SK-N-MC (cell line): Measurements from ENCODE around the gene RARS2.

ENCODE experiments used
- DNase-seq: peaks from one replicate; pipeline ENCODE4 v3.0.0-alpha.2; 2011; ENCODE audit warnings: low read depth, low spot score
- H3K27ac ChIP-seq: fragments of 200-600 bp; sonication (generic); 2 replicates; pipeline ENCODE4 v1.5.1; 2016; ENCODE audit warnings: mixed run types
- H3K36me3 ChIP-seq: fragments of 200-600 bp; sonication (generic); 2 replicates; pipeline ENCODE4 v1.6.1; 2017; ENCODE audit warnings: antibody characterized with exemption, low read length, mixed read lengths; ENCODE audit not compliant: insufficient read depth
- H3K4me3 ChIP-seq: fragments of 200-600 bp; sonication (generic); 2 replicates; pipeline ENCODE4 v1.5.1; 2016
- H3K9ac ChIP-seq: fragments of 200-600 bp; sonication (generic); 2 replicates; pipeline ENCODE4 v1.8.0; 2017; ENCODE audit warnings: mixed run types, mixed read lengths; ENCODE audit not compliant: insufficient read length
- H3K9me3 ChIP-seq: fragments of 200-600 bp; sonication (generic); 2 replicates; pipeline ENCODE4 v1.6.1; 2017; ENCODE audit warnings: low read depth, mild to moderate bottlenecking, antibody characterized with exemption, low read length, moderate library complexity, mixed read lengths
- EZH2 ChIP-seq: fragments of 200-600 bp; sonication (generic); IDR thresholded peaks from one replicate; pipeline ENCODE4 v1.6.1; 2017; ENCODE audit warnings: antibody characterized with exemption
- FOXP2 ChIP-seq: optimal IDR thresholded peaks from 2 replicates; pipeline ENCODE3; 2011; ENCODE audit warnings: mild to moderate bottlenecking, moderate library complexity; ENCODE audit not compliant: insufficient read depth; ENCODE audit errors: extremely low read length, control extremely low read depth
- POLR2AphosphoS5 ChIP-seq: IDR thresholded peaks from 2 replicates; pipeline ENCODE4 v1.6.1; 2012; ENCODE audit warnings: mild to moderate bottlenecking, low read depth, low read length, borderline replicate concordance

RARS2 gene

DNA sequence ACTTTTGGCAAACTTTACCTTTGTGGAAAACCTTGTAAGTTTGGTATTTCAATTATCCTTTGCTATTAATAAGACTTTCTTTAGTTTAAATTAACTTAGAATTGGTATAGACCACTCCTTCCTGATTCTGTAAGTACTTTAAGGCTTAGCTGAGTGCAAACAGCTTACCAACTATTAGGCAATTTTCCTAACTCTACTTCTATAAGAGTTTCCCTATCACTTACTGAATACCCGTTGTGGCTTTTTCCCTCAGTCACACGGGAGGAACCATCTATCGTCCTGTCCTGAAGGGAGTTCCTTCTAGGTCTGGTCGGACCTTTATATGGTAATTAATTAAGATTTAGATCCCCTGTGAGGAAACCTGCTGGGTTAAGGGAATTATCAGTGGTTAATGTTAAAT, 107.4 kb downstream of the RARS2 start:
- DNase-seq, result peak; percentile 6
- peaks cover 29% of the 10 kb centered on the region for H3K36me3 ChIP-seq
- no peak overlapping the region for H3K9ac ChIP-seq
- no peaks in the 10 kb centered on the region for H3K9me3 ChIP-seq
- peak overlapping the region; percentile 63 for H3K27ac ChIP-seq
- no peak for TF ChIP-seq POLR2AphosphoS5
- H3K4me3 ChIP-seq, result peak overlapping the region; percentile 26

DNA sequence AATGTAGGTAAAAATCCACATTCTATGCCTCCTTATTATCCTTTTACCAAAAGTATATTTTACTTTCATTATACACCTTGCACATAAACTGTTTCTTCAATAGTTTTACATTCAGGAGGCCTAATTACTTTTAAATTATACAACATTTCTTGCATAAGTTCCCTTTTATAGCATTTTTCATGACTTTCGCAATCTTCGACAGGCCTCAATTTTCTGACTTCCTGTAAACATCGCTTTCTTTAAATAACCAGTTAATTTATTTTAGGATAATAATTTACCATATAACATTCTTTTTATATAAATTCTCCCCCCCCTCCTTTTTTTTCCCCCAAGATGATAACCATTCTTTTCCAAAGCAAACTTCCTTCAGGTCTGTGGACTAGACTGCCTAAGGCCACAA, 107.9 kb downstream of the RARS2 start:
- no peak for TF ChIP-seq FOXP2
- no peak for TF ChIP-seq EZH2
- TF ChIP-seq POLR2AphosphoS5, result no peak

DNA sequence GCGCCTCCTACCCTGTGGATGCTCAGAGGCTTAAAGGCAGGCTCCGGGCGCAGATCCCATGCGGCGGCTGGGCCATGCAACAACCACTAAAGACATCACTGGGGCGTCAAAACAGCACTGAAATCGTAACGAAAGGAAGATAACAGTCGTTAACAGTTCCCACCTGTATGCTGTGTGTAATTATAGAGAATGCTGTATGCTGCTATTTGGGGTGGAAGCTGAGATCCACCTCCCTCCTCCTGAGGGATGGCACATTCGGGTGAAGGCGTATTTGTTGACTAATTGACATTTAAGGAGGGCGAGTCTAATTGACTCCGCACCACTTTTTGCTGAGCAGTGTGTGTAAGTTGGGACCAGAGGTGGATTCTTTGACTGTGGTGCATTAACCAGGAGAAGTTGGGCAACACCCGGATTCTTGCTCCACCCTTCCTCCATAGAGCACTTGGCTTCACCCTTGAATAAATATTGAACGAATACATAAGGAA, 116.3 kb downstream of the RARS2 start:
- no peak for TF ChIP-seq FOXP2
- TF ChIP-seq EZH2, result no peak
- TF ChIP-seq POLR2AphosphoS5, result no peak
- Histone ChIP-seq H3K9me3 (no peaks in the 10 kb centered on the region), H3K4me3 (peak overlapping the region; percentile 97), H3K36me3 (peaks cover 11% of the 10 kb centered on the region), H3K27ac (no peak overlapping the region), H3K9ac (peak overlapping the region; percentile 95)
- no peak for DNase-seq

More for the DNA sequence above, 107.9 kb downstream of the RARS2 start:
- no peaks in the 10 kb centered on the region for H3K9me3 ChIP-seq
- no peak overlapping the region for H3K9ac ChIP-seq
- peak overlapping the region; percentile 63; the same call in 1 of the 2 replicates for H3K27ac ChIP-seq
- H3K36me3 ChIP-seq, result peaks cover 29% of the 10 kb centered on the region
- H3K4me3 ChIP-seq, result peak overlapping the region; percentile 26; the same call in 1 of the 2 replicates
- peak; percentile 69 for DNase-seq

DNA sequence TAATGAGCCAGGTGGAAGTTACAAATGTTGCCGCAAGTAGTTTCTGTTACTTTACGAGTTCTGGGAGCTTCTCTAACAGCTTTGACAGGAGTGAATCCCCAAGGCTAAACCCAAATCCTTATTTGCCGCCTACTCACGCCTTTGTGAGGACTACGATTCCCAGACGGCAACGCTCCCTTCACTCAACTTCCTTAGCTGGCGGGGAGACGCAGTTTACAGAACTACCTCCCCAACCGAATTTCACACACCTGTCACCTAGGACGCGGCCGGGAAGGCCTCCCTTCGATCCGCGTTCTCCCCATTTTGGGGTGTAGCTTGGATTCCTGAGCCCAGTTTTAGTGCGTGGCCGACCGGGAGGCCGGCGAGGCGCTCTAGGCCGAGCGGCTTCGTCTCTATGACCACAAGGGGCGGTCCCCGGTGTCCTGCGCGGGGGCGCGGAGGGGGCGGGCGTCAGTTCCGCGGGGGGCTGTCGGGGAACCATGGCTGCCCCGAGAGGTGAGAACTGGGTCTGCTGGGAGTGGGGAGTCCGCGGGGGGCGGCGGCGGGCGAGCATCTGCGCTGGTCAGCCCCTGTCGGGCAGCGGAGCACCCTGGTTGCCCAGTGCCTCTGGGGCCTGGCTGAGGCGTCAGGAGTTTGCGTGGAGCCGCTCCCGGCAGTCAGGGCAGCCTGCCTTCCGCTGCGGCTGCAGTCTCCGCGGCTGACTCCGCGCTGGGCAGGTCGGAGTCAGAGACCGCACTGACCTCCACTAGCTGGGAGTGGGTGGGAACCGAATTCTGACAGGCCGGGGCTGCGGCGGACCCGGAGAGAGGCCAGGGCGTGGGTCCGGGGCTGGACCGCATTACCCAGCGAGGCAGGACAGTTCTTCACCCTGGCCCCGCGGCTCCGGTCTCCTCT, 117.0 kb downstream of the RARS2 start, which contains the start of gene SLC35A1:
Gene SLC35A1, plus strand, starts transcription at position 450 of the 894 bp plus-strand sequence. Its CDS starts 30 bp downstream, at position 480.
- H3K36me3 ChIP-seq, result 0 out of 2 replicates have a peak, but pooled peaks cover 4% of the 10 kb centered on the region
- peak within 1 kb of the TSS; percentile 85 for H3K27ac ChIP-seq
- H3K9me3 ChIP-seq, result no peaks in the 10 kb centered on the region
- DNase-seq, result peak; percentile 60
- H3K4me3 ChIP-seq, result peak within 1 kb of the TSS; percentile 97
- TF ChIP-seq POLR2AphosphoS5 (peak; percentile 88), EZH2 (no peak), FOXP2 (no peak)
- H3K9ac ChIP-seq, result peak within 1 kb of the TSS; percentile 95

DNA sequence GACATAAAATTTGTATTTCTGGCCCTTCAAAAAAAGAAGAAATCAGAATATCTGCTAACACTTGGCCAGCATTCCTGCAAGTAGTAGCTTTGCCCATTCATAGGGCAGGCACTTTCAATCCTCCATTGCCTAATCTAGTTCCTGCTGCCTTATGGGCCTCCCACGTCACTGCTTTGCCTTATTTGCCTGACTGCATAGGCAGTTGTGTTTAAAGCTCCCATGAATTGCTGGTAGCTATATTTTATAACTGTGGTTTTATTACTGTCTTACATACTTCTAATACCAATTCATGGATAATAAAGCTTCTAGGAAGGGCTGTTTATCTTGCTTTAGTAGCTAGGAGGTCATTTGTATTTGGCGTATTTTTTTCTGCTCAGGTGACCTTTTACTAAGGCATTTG, 124.7 kb downstream of the RARS2 start:
- Histone ChIP-seq H3K4me3 (no peak overlapping the region), H3K36me3 (no peaks in the 10 kb centered on the region), H3K27ac (no peak overlapping the region), H3K9me3 (no peaks in the 10 kb centered on the region), H3K9ac (no peak overlapping the region)
- DNase-seq, result no peak
- TF ChIP-seq POLR2AphosphoS5 (no peak), EZH2 (no peak), FOXP2 (no peak)
